Measurements from ENCODE around the gene STX7.

The STX7 gene

DNA sequence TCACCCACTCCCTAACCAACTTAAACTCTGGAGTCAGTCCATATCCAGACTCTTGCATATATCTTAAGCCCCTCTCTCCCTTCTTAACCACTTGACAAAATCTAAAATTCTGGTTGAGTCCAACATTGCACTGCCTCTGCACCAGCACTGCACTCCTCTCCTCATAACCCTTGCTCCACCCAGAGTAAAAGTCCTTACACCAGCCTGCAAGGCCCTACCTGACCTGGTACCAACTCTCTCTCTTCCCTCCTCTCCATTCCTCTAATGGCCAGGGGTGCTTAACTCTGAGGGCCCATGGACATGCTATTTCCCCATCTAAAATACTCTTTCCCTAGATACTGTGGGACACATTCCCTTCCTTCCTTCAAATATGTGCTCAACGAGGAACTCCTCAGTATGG, 21.0 kb downstream of the STX7 start:
- no peak for ATAC-seq
- TF ChIP-seq, protein P1, sequence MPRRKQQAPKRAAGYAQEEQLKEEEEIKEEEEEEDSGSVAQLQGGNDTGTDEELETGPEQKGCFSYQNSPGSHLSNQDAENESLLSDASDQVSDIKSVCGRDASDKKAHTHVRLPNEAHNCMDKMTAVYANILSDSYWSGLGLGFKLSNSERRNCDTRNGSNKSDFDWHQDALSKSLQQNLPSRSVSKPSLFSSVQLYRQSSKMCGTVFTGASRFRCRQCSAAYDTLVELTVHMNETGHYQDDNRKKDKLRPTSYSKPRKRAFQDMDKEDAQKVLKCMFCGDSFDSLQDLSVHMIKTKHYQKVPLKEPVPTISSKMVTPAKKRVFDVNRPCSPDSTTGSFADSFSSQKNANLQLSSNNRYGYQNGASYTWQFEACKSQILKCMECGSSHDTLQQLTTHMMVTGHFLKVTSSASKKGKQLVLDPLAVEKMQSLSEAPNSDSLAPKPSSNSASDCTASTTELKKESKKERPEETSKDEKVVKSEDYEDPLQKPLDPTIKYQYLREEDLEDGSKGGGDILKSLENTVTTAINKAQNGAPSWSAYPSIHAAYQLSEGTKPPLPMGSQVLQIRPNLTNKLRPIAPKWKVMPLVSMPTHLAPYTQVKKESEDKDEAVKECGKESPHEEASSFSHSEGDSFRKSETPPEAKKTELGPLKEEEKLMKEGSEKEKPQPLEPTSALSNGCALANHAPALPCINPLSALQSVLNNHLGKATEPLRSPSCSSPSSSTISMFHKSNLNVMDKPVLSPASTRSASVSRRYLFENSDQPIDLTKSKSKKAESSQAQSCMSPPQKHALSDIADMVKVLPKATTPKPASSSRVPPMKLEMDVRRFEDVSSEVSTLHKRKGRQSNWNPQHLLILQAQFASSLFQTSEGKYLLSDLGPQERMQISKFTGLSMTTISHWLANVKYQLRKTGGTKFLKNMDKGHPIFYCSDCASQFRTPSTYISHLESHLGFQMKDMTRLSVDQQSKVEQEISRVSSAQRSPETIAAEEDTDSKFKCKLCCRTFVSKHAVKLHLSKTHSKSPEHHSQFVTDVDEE (CRISPR knock-in tag; IDR thresholded peaks at IDR 0.05) = no peak
- TF ChIP-seq, protein P2, sequence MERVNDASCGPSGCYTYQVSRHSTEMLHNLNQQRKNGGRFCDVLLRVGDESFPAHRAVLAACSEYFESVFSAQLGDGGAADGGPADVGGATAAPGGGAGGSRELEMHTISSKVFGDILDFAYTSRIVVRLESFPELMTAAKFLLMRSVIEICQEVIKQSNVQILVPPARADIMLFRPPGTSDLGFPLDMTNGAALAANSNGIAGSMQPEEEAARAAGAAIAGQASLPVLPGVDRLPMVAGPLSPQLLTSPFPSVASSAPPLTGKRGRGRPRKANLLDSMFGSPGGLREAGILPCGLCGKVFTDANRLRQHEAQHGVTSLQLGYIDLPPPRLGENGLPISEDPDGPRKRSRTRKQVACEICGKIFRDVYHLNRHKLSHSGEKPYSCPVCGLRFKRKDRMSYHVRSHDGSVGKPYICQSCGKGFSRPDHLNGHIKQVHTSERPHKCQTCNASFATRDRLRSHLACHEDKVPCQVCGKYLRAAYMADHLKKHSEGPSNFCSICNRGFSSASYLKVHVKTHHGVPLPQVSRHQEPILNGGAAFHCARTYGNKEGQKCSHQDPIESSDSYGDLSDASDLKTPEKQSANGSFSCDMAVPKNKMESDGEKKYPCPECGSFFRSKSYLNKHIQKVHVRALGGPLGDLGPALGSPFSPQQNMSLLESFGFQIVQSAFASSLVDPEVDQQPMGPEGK (CRISPR knock-in tag; IDR thresholded peaks at IDR 0.05; ENCODE audit: borderline replicate concordance) = no peak
- TF ChIP-seq, protein P3, sequence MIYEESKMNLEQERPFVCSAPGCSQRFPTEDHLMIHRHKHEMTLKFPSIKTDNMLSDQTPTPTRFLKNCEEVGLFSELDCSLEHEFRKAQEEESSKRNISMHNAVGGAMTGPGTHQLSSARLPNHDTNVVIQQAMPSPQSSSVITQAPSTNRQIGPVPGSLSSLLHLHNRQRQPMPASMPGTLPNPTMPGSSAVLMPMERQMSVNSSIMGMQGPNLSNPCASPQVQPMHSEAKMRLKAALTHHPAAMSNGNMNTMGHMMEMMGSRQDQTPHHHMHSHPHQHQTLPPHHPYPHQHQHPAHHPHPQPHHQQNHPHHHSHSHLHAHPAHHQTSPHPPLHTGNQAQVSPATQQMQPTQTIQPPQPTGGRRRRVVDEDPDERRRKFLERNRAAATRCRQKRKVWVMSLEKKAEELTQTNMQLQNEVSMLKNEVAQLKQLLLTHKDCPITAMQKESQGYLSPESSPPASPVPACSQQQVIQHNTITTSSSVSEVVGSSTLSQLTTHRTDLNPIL (CRISPR knock-in tag; IDR thresholded peaks at IDR 0.05; ENCODE audit: low read depth) = no peak
- TF ChIP-seq ZFP30 (CRISPR knock-in tag; IDR thresholded peaks at IDR 0.05) = no peak
- no peak for TF ChIP-seq ZC3H10 (CRISPR knock-in tag; IDR thresholded peaks at IDR 0.05)
- no peak for TF ChIP-seq ARNTL (CRISPR knock-in tag; IDR thresholded peaks at IDR 0.05; ENCODE audit: borderline replicate concordance, low read depth)
- TF ChIP-seq TCF4 (CRISPR knock-in tag; IDR thresholded peaks at IDR 0.05; ENCODE audit: borderline replicate concordance) = no peak
- no peak for TF ChIP-seq SNAI2 (CRISPR knock-in tag; IDR thresholded peaks at IDR 0.05)
- no peak for TF ChIP-seq ZFP3 (CRISPR knock-in tag; IDR thresholded peaks at IDR 0.05)
- no peak for TF ChIP-seq CSDC2 (CRISPR knock-in tag; IDR thresholded peaks at IDR 0.05)
- TF ChIP-seq ZNF8 (CRISPR knock-in tag; IDR thresholded peaks at IDR 0.05) = no peak
- no peak for TF ChIP-seq RARB (CRISPR knock-in tag; IDR thresholded peaks at IDR 0.05)
- no peak for TF ChIP-seq BACH2 (CRISPR knock-in tag; IDR thresholded peaks at IDR 0.05; ENCODE audit: borderline replicate concordance)
- no peak for TF ChIP-seq GLIS3 (CRISPR knock-in tag; IDR thresholded peaks at IDR 0.05)
- TF ChIP-seq, protein P4, sequence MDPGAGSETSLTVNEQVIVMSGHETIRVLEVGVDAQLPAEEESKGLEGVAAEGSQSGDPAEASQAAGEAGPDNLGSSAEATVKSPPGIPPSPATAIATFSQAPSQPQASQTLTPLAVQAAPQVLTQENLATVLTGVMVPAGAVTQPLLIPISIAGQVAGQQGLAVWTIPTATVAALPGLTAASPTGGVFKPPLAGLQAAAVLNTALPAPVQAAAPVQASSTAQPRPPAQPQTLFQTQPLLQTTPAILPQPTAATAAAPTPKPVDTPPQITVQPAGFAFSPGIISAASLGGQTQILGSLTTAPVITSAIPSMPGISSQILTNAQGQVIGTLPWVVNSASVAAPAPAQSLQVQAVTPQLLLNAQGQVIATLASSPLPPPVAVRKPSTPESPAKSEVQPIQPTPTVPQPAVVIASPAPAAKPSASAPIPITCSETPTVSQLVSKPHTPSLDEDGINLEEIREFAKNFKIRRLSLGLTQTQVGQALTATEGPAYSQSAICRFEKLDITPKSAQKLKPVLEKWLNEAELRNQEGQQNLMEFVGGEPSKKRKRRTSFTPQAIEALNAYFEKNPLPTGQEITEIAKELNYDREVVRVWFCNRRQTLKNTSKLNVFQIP (CRISPR knock-in tag; IDR thresholded peaks at IDR 0.05; ENCODE audit: borderline replicate concordance, low read depth) = no peak
- no peak for TF ChIP-seq ISL1 (CRISPR knock-in tag; IDR thresholded peaks at IDR 0.05)
- TF ChIP-seq, protein P5, sequence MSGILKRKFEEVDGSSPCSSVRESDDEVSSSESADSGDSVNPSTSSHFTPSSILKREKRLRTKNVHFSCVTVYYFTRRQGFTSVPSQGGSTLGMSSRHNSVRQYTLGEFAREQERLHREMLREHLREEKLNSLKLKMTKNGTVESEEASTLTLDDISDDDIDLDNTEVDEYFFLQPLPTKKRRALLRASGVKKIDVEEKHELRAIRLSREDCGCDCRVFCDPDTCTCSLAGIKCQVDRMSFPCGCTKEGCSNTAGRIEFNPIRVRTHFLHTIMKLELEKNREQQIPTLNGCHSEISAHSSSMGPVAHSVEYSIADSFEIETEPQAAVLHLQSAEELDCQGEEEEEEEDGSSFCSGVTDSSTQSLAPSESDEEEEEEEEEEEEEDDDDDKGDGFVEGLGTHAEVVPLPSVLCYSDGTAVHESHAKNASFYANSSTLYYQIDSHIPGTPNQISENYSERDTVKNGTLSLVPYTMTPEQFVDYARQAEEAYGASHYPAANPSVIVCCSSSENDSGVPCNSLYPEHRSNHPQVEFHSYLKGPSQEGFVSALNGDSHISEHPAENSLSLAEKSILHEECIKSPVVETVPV (CRISPR knock-in tag; IDR thresholded peaks at IDR 0.05) = no peak

DNA sequence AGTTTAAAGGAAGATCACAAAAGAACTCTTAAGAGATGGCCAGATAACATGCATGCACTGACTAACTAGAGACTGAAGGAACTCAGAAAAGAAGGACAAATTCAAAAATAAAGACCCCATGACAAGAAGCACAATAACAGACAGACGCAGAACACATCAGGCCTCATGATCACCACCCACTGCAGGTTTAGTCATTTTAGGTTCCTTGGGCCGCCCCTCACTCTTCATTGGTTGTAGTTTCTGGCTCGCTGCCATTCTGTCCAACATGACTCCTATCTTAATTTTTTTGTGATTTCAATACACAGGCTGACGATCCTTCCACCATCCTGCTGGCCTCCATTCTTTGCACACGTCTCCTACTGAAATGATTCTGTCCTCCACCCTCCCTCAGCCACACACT, 21.6 kb downstream of the STX7 start:
- ATAC-seq = no peak
- TF ChIP-seq RARB (CRISPR knock-in tag; IDR thresholded peaks at IDR 0.05) (no peak), ZNF565 (CRISPR knock-in tag; conservative IDR thresholded peaks at IDR 0.05; ENCODE audit: low read depth) (no peak), ARNTL (CRISPR knock-in tag; IDR thresholded peaks at IDR 0.05; ENCODE audit: borderline replicate concordance, low read depth) (no peak), TOX (CRISPR knock-in tag; IDR thresholded peaks at IDR 0.05; ENCODE audit: borderline replicate concordance) (no peak), ZNF8 (CRISPR knock-in tag; IDR thresholded peaks at IDR 0.05) (no peak), SNAI2 (CRISPR knock-in tag; IDR thresholded peaks at IDR 0.05) (no peak), PPARA (CRISPR knock-in tag; IDR thresholded peaks at IDR 0.05; ENCODE audit: borderline replicate concordance) (no peak), ZFP3 (CRISPR knock-in tag; IDR thresholded peaks at IDR 0.05) (no peak), ZNF70 (CRISPR knock-in tag; IDR thresholded peaks at IDR 0.05) (no peak), ISL1 (CRISPR knock-in tag; IDR thresholded peaks at IDR 0.05) (no peak), ZC3H10 (CRISPR knock-in tag; IDR thresholded peaks at IDR 0.05) (no peak)
- TF ChIP-seq, protein P1 (CRISPR knock-in tag; IDR thresholded peaks at IDR 0.05) = no peak
- TF ChIP-seq, protein P5 (CRISPR knock-in tag; IDR thresholded peaks at IDR 0.05) = no peak
- TF ChIP-seq, protein P4 (CRISPR knock-in tag; IDR thresholded peaks at IDR 0.05; ENCODE audit: borderline replicate concordance, low read depth) = no peak
- TF ChIP-seq, protein P3 (CRISPR knock-in tag; IDR thresholded peaks at IDR 0.05; ENCODE audit: low read depth) = no peak

Data from SK-N-SH treated with all-trans-retinoic acid at 6 μM for 48 hours (cell line).